ENCODE data around the gene TSPAN12. TPM values are rescaled to one million over a fixed set of nuclear protein-coding genes. Genes with fewer than 3 reads are reported as not detected.
A peak's percentile ranks its signal among the peaks of the same experiment; 100 is the strongest.

TSPAN12 gene
- total and polyA plus RNA-seq, 2 of the 4 experiments (the other 2 are of a cell fraction): 0.36 to 0.72 TPM

DNA sequence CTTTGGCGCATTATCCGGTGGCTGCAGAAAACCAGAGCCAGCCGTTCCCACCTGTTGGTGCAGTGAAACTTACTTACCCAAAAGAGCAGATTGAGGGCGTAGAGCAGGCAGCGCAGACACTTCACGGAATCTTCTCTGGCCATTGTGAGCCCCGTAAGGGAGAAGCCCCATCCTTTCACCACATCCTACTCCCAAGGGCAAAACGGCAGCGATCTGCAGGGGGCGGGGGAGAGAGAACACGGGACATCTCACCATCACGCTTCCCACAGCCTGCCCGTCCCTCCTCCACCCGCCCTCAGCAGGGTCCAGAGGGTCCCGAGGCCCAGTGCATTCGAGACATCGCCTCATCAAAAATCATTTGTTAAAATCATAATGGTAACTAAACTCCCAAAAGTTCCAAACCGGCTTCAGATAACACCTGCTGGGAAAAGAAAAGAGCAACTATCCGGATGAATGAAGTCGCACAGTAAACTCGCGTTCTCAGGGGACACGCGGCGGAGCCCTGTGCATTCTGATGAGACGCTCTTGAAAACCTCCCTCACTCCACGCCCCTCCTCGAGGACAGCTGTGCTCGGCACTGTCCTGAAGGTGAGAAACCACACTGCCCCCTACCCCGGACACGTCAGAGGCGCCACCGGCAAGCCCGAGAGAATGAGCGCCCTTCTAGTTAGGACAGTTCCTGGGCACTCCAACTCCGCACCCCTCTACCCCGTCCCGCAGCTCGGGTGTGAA is 1.2 kb downstream of the TSPAN12 start:
- Histone ChIP-seq H3K27me3 (ENCODE audit: control insufficient read depth, insufficient read depth, low read length) (no peaks in the 10 kb centered on the region; the same call in 1 of the 2 replicates), H3K9me1 (ENCODE audit: insufficient read depth, low read length) (no peaks in the 10 kb centered on the region; the same call in 1 of the 2 replicates), H2BK120ac (ENCODE audit: low read depth, low read length) (no peak overlapping the region), H3K4me2 (ENCODE audit: low read depth, low read length) (peak overlapping the region; percentile 79), H3K27ac (ENCODE audit: insufficient read depth, low read length) (no peak overlapping the region; the same call in 1 of the 2 replicates), H3K79me1 (ENCODE audit: low read depth in 1 of 2, low read length in 2 of 2) (no peaks in the 10 kb centered on the region), H3K23ac (ENCODE audit: low read depth, low read length) (peak overlapping the region; percentile 76; the same call in 1 of the 2 replicates), H3K9ac (ENCODE audit: low read depth, low read length) (peak overlapping the region; percentile 19), H3K18ac (ENCODE audit: low read depth, low read length) (no peak overlapping the region), H2AFZ (replicated peaks; ENCODE audit: low read length, poor library complexity) (peak overlapping the region; percentile 88), H2AK9ac (replicated peaks; ENCODE audit: low read depth, low read length, poor library complexity) (peak overlapping the region; percentile 30), H2BK15ac (ENCODE audit: low read depth, low read length) (no peak overlapping the region), H3K14ac (replicated peaks; ENCODE audit: low read depth, low read length) (no peak overlapping the region), H2BK5ac (ENCODE audit: low read depth, low read length, poor library complexity, severe bottlenecking) (no peak overlapping the region), H4K5ac (ENCODE audit: low read depth, low read length) (no peak overlapping the region), H3K4me3 (ENCODE audit: insufficient read depth, low read depth, low read length) (peak overlapping the region; percentile 78), H3K36me3 (ENCODE audit: control insufficient read depth, insufficient read depth, low read length) (no peaks in the 10 kb centered on the region; the same call in 1 of the 2 replicates), H3K56ac (ENCODE audit: extremely low read depth, insufficient read depth, low read length) (no peak overlapping the region), H2AK5ac (ENCODE audit: low read depth, low read length) (no peak overlapping the region), H3K4ac (ENCODE audit: low read depth, low read length) (peak overlapping the region; percentile 38; the same call in 1 of the 2 replicates), H2BK20ac (ENCODE audit: low read depth, low read length) (no peak overlapping the region), H3K4me1 (ENCODE audit: control insufficient read depth, insufficient read depth, low read length) (no peaks in the 10 kb centered on the region), H4K91ac (ENCODE audit: insufficient read depth, low read depth, low read length) (no peak overlapping the region), H4K8ac (ENCODE audit: low read depth in 2 of 2, low read length in 2 of 2) (no peak overlapping the region), H3K9me3 (ENCODE audit: control insufficient read depth, insufficient read depth, low read length) (no peaks in the 10 kb centered on the region), H4K20me1 (ENCODE audit: insufficient read depth, low read length) (no peaks in the 10 kb centered on the region)
- TF ChIP-seq RAD21 (IDR thresholded peaks at IDR 0.05; ENCODE audit: low read length): no peak
- TF ChIP-seq, protein P1, sequence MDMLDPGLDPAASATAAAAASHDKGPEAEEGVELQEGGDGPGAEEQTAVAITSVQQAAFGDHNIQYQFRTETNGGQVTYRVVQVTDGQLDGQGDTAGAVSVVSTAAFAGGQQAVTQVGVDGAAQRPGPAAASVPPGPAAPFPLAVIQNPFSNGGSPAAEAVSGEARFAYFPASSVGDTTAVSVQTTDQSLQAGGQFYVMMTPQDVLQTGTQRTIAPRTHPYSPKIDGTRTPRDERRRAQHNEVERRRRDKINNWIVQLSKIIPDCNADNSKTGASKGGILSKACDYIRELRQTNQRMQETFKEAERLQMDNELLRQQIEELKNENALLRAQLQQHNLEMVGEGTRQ (IDR thresholded peaks at IDR 0.05; ENCODE audit: low read depth, low read length): no peak
- no peak for TF ChIP-seq POLR2A (IDR thresholded peaks at IDR 0.05; ENCODE audit: low read depth, low read length)
- TF ChIP-seq SMC3 (IDR thresholded peaks at IDR 0.05; ENCODE audit: low read depth, low read length): no peak
- TF ChIP-seq, protein P2, sequence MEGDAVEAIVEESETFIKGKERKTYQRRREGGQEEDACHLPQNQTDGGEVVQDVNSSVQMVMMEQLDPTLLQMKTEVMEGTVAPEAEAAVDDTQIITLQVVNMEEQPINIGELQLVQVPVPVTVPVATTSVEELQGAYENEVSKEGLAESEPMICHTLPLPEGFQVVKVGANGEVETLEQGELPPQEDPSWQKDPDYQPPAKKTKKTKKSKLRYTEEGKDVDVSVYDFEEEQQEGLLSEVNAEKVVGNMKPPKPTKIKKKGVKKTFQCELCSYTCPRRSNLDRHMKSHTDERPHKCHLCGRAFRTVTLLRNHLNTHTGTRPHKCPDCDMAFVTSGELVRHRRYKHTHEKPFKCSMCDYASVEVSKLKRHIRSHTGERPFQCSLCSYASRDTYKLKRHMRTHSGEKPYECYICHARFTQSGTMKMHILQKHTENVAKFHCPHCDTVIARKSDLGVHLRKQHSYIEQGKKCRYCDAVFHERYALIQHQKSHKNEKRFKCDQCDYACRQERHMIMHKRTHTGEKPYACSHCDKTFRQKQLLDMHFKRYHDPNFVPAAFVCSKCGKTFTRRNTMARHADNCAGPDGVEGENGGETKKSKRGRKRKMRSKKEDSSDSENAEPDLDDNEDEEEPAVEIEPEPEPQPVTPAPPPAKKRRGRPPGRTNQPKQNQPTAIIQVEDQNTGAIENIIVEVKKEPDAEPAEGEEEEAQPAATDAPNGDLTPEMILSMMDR (conservative IDR thresholded peaks at IDR 0.05; ENCODE audit: low read depth, low read length): no peak
- TF ChIP-seq BHLHE40 (IDR thresholded peaks at IDR 0.05; ENCODE audit: low read depth, low read length): no peak
- TF ChIP-seq MAZ (IDR thresholded peaks at IDR 0.05; ENCODE audit: borderline replicate concordance, low read depth, low read length): no peak
- TF ChIP-seq RCOR1 (IDR thresholded peaks at IDR 0.05; ENCODE audit: insufficient replicate concordance, low read length): no peak
- no peak for TF ChIP-seq CHD1 (IDR thresholded peaks at IDR 0.05; ENCODE audit: low read depth, low read length)
- TF ChIP-seq CEBPB (IDR thresholded peaks at IDR 0.05; ENCODE audit: low read depth, low read length): no peak
- TF ChIP-seq MXI1 (IDR thresholded peaks at IDR 0.05; ENCODE audit: borderline replicate concordance, low read depth, low read length): no peak
- WGBS, 2 experiments (ENCODE audit: extremely low coverage in 2 of 2, insufficient read length in 1 of 2): 18% methylated on average over 8 of the region's 39 CpGs; no CpG with 5 or more reads in 1 of the 2 experiments
- dilution Hi-C loops (cut with HindIII; ENCODE audit: low sequenced_read_pairs, unreplicated experiment) (no loop called here), intact Hi-C loops (cut with micrococcal nuclease) (loop anchor here (1.0 to 5.0 kb wide), 3 partner anchors 50 to 86 kb away; no protein-coding TSS in a partner anchor), in situ Hi-C loops (cut with MboI; ENCODE audit: low sequenced_read_pairs) (no loop called here)
- ChIA-PET POLR2A (ENCODE audit: unreplicated experiment) (no interaction called here), CTCF (no interaction called here)
- DNase-seq: peak; percentile 8
- BruUV-seq (replicated peaks): no TSS peak
- peak; percentile 45 for ATAC-seq (ENCODE audit: low read depth)
